ENCODE measurements around the gene INTS12. TPM values are rescaled to one million over a fixed set of nuclear protein-coding genes. Genes with fewer than 3 reads are reported as not detected.

Gene INTS12, protein sequence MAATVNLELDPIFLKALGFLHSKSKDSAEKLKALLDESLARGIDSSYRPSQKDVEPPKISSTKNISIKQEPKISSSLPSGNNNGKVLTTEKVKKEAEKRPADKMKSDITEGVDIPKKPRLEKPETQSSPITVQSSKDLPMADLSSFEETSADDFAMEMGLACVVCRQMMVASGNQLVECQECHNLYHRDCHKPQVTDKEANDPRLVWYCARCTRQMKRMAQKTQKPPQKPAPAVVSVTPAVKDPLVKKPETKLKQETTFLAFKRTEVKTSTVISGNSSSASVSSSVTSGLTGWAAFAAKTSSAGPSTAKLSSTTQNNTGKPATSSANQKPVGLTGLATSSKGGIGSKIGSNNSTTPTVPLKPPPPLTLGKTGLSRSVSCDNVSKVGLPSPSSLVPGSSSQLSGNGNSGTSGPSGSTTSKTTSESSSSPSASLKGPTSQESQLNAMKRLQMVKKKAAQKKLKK
- total RNA-seq = 10 to 100 TPM; 21.0 to 25.2 (median 22.8) TPM
- 10 to 100 TPM; 13.4 to 15.7 (median 15.6) TPM for polyA plus RNA-seq

GRCh38 chr4:105708181-105709080 is at the start of gene INTS12, which contains the start of gene GSTCD:
INTS12 (minus strand) TSS chr4:105708689; CDS start chr4:105700005, 8,684 bp downstream.
GSTCD (plus strand) TSS chr4:105708784; CDS start chr4:105717614, 8,830 bp downstream.
- intact Hi-C loops (cut with DNase I) = loop anchor here (5.0 kb wide), 1 partner anchor 236 kb away; the partner anchor contains the start of gene PPA2
- peaks cover 2 to 23% (median 19%) of the 10 kb centered on the region in 4 donors for H3K4me1 ChIP-seq

DNA sequence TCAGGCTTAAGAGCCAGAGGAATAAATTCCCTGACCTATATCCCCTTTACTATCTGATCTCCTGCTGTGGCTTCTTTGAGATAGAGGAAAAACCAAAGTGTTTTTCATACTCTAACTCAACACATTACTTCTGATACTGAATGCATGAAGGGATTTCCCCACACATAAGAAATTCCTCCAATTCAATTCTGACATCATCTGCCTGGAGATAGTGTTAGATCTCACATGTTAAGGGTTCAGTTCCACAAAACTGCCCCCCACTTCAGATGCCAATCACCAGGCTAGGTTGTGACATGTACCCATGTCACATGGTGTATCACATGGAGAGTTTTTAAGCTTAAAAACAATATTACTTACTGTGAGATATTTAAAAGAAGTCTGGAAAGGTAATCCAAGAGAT is 46.9 kb upstream of the INTS12 start:
- no peak overlapping the region for H3K27ac ChIP-seq
- H3K4me3 ChIP-seq = no peak overlapping the region
- intact Hi-C loops (cut with DNase I) = no loop called here
- DNase-seq = no peak
- H3K36me3 ChIP-seq = no peaks in the 10 kb centered on the region
- no peaks in the 10 kb centered on the region for H3K4me1 ChIP-seq
- H3K27me3 ChIP-seq = no peaks in the 10 kb centered on the region
- H3K9me3 ChIP-seq = no peaks in the 10 kb centered on the region
- TF ChIP-seq POLR2AphosphoS5 (IDR thresholded peaks at IDR 0.05) (no peak), CTCF (IDR thresholded peaks at IDR 0.05) (no peak), POLR2A (IDR thresholded peaks at IDR 0.05) (no peak), EP300 (IDR thresholded peaks at IDR 0.05) (no peak)

More at GRCh38 chr4:105708181-105709080, at the start of gene INTS12, which contains the start of gene GSTCD:
- H3K27me3 ChIP-seq = no peaks in the 10 kb centered on the region
- peak within 1 kb of the TSS; percentile 84 to 95 (median 86) for H3K27ac ChIP-seq
- WGBS, 2 donors = 0% methylated on average over 63 of the region's 63 CpGs
- peak; percentile 95 for DNase-seq
- H3K36me3 ChIP-seq = no peaks in the 10 kb centered on the region
- H3K9me3 ChIP-seq = no peaks in the 10 kb centered on the region
- peak; percentile 24 to 39 for TF ChIP-seq POLR2A (IDR thresholded peaks at IDR 0.05)
- peak; percentile 46 to 86 (median 85) for TF ChIP-seq POLR2AphosphoS5 (IDR thresholded peaks at IDR 0.05)
- no peak for TF ChIP-seq CTCF (IDR thresholded peaks at IDR 0.05)
- TF ChIP-seq EP300 (IDR thresholded peaks at IDR 0.05) = no peak
- H3K4me3 ChIP-seq = peak within 1 kb of the TSS; percentile 78 to 89 (median 84)

DNA sequence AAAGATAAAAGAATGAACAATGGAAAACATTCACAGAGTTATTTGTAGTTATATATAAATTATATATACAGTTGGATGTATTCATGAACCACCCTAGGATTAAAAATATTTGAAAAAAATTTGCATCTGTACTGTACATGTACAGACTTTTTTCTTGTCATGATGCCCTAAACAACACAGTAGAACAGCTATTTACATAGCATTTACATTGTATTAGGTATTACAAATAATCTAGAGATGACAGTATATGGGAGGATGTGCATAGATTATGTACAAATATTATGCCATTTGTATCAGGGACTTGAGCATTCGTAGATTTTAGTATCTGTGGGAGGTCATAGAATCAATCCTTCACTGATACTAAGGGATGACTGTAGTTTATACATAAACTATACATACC is 44.9 kb upstream of the INTS12 start:
- TF ChIP-seq POLR2A (IDR thresholded peaks at IDR 0.05) (no peak), CTCF (IDR thresholded peaks at IDR 0.05) (no peak), POLR2AphosphoS5 (IDR thresholded peaks at IDR 0.05) (no peak), EP300 (IDR thresholded peaks at IDR 0.05) (no peak)
- WGBS, 2 donors = 93 to 95% methylated on average over 1 of the region's 1 CpG
- H3K36me3 ChIP-seq = no peaks in the 10 kb centered on the region
- H3K27me3 ChIP-seq = no peaks in the 10 kb centered on the region
- no peak overlapping the region for H3K27ac ChIP-seq
- no peak for DNase-seq
- intact Hi-C loops (cut with DNase I) = no loop called here
- no peak overlapping the region for H3K4me3 ChIP-seq
- no peaks in the 10 kb centered on the region for H3K9me3 ChIP-seq
- no peaks in the 10 kb centered on the region for H3K4me1 ChIP-seq

DNA sequence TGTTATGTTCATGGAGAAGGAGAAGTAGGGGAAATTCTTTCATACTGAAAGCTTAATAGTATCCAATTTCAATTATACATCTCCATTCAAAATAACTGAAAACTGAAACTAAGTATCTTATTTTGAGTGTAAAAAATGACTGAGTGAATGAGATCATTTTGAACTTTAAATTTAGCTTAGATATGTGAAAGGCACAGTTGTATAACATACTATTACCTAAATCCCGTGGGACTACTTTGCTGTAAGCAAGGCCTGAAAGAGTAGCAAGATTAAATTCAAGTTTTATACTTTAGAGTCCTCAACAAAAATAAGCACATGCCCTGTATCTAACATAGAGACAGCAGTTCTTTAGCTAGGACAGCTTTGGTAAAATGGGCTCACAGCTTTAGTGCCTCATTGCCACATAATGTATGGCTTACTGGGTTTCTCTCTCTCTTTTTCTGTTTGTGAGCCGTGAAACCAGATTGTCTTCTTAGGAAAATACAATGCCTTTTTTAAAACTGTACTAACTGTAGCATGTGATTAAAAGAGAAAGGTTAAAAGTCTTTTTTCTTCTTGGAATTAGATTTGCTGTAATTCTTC is 43.3 kb upstream of the INTS12 start:
- DNase-seq = no peak
- intact Hi-C loops (cut with DNase I) = no loop called here
- Histone ChIP-seq H3K4me3 (no peak overlapping the region), H3K27me3 (no peaks in the 10 kb centered on the region), H3K27ac (no peak overlapping the region), H3K4me1 (no peaks in the 10 kb centered on the region), H3K9me3 (no peaks in the 10 kb centered on the region), H3K36me3 (no peaks in the 10 kb centered on the region)
- 68 to 73% methylated on average over 2 of the region's 2 CpGs for WGBS, 2 donors
- no peak for TF ChIP-seq EP300 (IDR thresholded peaks at IDR 0.05)
- no peak for TF ChIP-seq POLR2A (IDR thresholded peaks at IDR 0.05)
- no peak for TF ChIP-seq CTCF (IDR thresholded peaks at IDR 0.05)
- TF ChIP-seq POLR2AphosphoS5 (IDR thresholded peaks at IDR 0.05) = no peak

All from sigmoid colon (tissue), 7 donors.